GM18873 (cell line): ENCODE data around the gene SRRD.

ENCODE experiments used
- ATAC-seq: cut with Tn5 transposase; IDR thresholded peaks from one replicate; pipeline ENCODE4 v1.9.1; 2021; ENCODE audit warnings: mild to moderate bottlenecking, moderate library complexity, moderate number of reproducible peaks; ENCODE audit not compliant: unreplicated experiment, low FRiP score

SRRD gene

DNA sequence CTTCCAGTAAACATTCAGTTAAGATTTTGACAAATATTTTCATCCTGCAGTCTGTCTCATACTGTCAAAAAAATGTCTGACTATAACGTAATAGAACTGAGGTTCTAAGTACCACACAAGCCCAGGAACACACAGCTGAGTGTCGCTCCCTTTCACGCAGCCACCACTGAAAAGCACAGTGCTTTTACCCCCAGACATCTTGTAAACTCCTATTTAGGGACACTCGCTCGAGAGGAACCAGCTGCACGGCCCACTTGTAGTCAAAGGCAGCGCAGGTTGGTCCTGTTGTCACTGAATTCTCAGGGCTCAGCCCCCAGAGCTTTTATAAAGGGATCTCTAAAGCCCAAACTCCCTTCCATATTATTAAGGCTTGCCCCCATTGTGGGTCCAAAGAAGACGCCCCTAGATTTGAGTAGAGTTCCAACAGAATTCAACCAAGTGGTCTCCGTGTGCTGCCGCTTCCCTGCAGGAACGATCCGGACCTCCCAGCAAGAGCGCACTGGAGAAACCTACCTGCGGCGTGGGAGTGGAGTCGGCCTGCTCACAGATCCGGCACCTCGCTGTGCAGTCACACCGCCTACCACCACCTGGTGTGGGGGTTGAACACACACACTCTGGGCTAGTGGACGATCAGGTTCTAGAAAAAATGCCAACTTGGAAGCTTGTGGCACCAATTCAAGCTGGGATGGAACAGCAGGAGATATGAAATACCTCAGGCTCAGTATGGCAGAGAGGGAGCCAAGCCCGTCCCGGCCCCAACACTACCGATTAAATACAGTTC is 31.3 kb upstream of the SRRD start:
- ATAC-seq: no peak

DNA sequence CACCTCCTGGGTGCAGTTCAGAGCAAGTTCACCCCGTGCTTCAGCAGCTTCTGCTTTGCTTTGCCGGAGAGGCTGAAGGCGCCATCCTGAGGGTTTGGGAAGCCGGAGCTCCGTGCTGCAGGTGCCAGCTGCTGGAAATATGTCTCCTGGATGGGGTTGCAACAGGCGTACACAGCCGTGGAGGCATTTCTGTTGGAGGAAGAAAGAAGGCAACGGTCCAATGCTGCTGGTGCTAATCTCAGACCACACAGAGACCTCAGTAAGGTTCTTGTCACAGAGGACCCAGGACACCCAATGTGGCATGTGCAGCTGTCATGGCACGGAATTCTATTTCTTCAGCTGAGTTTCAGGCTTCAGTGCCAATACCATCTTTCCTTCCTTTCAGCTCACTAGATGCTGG is 30.5 kb upstream of the SRRD start:
- ATAC-seq: no peak

- no peak for ATAC-seq
These were observed 29.7 kb upstream of the SRRD start for GRCh38 chr22:26453812-26454500.

GRCh38 chr22:26457661-26458272 is 25.9 kb upstream of the SRRD start:
- ATAC-seq: no peak

GRCh38 chr22:26460202-26460601 is 23.5 kb upstream of the SRRD start:
- ATAC-seq: no peak

GRCh38 chr22:26461188-26461810 is 22.4 kb upstream of the SRRD start:
- no peak for ATAC-seq

- ATAC-seq: no peak
These were observed 21.6 kb upstream of the SRRD start for GRCh38 chr22:26462051-26462450.

- ATAC-seq: no peak
These were observed 21.0 kb upstream of the SRRD start for GRCh38 chr22:26462641-26463040.

- ATAC-seq: no peak
These were observed 20.5 kb upstream of the SRRD start for GRCh38 chr22:26463101-26463661.

GRCh38 chr22:26463688-26464087 is 20.0 kb upstream of the SRRD start:
- no peak for ATAC-seq

- ATAC-seq: no peak
These were observed 19.4 kb upstream of the SRRD start for GRCh38 chr22:26464312-26464711.

- ATAC-seq: no peak
These were observed 17.5 kb upstream of the SRRD start for GRCh38 chr22:26466196-26466595.

- no peak for ATAC-seq
These were observed 12.9 kb upstream of the SRRD start for GRCh38 chr22:26470807-26471206.

DNA sequence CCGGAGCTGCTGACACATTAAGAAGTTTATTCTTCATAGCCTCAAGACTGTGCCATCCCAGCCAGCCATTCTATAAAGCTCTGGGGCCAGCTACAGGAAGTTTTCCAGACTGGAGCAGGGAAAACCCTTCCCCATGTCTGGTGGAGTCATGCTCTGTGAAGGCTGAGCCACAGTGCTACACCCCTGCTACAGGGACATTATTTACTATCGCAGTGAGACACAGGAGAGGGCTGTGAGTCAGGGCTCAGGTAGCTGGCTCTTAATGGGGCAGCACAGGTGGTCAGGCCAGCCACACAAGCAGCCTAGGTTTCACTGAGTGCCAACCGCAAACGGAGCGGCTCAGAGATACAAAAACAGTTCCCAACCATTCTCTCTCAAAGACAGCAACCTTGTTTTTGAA is 12.2 kb upstream of the SRRD start:
- no peak for ATAC-seq

DNA sequence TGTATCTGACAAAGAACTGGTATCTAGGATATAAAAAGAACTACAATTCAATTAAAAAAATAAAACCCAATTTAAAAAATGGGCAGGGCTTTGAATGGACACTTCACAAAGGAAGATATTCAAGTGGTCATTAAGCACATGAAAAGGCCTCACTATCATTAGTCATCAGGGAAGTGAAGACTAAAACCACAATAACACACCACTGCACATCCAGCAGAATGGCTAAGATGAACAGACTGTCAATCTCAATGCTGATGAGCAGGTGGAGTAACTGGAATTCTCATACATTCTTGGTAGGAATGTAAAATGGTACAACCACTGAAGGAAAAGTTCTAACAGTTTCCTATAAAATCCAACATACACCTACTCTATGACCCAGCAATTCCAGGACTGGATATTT is 9.0 kb upstream of the SRRD start:
- no peak for ATAC-seq

- no peak for ATAC-seq
These were observed 6.9 kb upstream of the SRRD start for GRCh38 chr22:26476705-26477340.

GRCh38 chr22:26477341-26477731 is 6.3 kb upstream of the SRRD start:
- ATAC-seq: no peak

DNA sequence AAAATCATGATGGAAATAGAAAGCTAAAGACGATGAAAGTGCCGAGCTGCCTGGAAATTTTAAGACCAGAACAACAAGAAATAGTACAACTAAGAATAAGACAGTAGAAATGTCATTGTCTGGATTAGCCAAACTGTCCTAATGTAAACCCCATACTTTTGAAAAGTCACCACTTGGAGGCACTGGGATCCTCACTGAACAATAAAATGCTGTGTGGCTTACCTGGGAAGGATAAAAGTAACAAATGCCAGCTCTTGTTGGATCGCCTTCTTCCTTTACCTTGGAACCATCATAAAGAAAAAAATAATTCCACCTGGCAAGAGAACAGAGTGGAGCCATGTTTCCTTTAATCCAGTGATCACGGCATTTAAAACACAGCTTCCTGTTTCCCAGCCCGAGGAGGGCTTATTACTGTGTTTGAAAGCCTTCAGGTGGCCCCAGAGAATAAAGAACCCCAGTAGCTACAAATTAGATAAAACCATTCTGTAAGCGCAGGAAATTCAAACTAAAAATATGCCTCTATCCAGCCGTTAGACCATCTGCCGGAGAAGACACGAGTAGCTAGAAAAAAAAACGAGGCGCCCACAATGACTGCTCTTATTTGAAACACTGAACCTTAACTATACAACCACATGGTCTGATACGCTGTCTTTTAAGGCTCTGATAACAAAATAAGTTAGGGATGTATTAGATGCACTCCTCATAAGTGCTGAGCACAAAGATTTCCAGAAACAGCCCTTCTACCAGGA is 4.5 kb upstream of the SRRD start:
- no peak for ATAC-seq

- no peak for ATAC-seq
These were observed 3.7 kb upstream of the SRRD start for GRCh38 chr22:26479792-26480610.
